GM10248 (cell line): ENCODE measurements around the gene PYGO2.

ENCODE experiments used
- CTCF ChIA-PET: fragments of 300-600 bp; sonication (Branson Sonifier 250); formaldehyde crosslinking; extraction: SDS; loops from one replicate; lab custom pipeline; 2021; ENCODE audit warnings: antibody characterized with exemption; lab: Yijun Ruan, JAX
- POLR2A ChIA-PET: fragments of 350-650 bp; sonication (Branson Sonifier 250); formaldehyde crosslinking; extraction: SDS; loops from one replicate; lab custom pipeline; 2020; ENCODE audit warnings: antibody characterized with exemption; lab: Yijun Ruan, JAX
- DNase-seq: peaks from one replicate; pipeline ENCODE4 v3.0.0; 2012; ENCODE audit errors: extremely low spot score
- CTCF ChIP-seq: IDR thresholded peaks from 2 replicates; pipeline ENCODE4 v1.5.1; 2012; ENCODE audit warnings: mild to moderate bottlenecking, low read depth; ENCODE audit errors: extremely low read depth, missing control alignments, control extremely low read depth

The PYGO2 gene

DNA sequence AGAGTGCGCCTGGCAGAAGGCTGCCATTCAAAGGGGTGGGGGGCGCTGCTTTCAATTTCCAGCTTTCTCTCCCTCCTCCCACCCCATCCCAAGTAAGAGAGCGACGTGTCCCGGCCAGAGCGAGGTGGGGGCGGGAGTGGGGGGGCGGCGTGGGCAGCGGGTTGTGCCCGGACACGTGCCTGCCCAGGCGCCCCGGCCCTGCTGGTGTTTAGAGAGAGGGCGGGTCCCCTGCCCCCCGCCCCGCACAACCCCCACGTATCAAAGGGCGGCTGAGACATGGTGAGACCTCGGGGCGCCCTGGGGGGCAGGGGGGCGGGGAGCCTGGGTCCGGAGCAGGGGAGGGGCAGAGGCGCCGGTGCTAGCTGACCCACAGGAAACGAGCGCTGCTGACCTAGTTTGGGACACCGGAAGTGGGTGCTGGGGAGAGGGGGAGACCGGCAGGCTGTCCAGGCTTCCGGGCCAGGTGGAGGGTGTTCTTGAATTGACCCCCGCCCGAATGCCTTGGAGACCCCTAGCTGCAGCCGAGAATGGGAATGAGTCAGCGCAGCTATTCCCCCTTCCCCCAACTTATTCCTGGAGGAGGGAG is 42.3 kb upstream of the PYGO2 start:
- DNase-seq = no peak
- CTCF ChIA-PET = interaction anchor here (1.4 to 13.3 kb wide), 2 partner anchors 13 to 48 kb away, joined by 3 to 175 read pairs; partner anchors contain the start of gene PBXIP1
- POLR2A ChIA-PET = interaction anchor here (0.7 kb wide), 1 partner anchor 398 kb away, joined by 3 read pairs; no protein-coding TSS in a partner anchor
- TF ChIP-seq CTCF = no peak

DNA sequence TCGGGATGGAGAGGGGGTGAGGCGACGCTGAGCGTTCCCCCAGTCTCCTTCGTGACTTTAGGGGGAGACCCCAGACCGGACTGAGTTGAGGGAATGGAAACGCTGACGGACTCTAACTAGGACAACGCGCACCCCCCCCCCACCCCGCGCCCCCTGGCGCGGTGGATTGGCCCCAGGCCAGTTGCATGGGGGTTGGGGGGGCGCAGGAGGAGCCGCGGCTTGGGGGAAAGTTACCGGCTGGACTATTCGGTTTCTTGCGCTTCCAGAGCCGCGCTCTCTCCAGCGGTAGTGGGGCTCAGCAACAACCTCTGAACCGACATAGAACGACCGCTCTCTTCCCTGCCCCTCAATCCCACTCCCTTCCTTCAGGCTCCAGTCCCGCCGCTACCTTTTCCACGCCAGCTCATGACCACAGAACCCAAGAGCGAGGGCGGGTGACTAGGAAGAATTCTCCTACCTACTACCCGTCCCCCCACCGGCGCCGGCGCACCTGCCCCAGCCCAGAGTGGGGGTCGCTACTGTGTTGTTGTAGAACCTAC is 41.7 kb upstream of the PYGO2 start:
- no peak for TF ChIP-seq CTCF
- no peak for DNase-seq
- POLR2A ChIA-PET = interaction anchor here (0.7 kb wide), 1 partner anchor 397 kb away, joined by 3 read pairs; no protein-coding TSS in a partner anchor
- CTCF ChIA-PET = interaction anchor here (13.3 kb wide), 1 partner anchor 13 kb away, joined by 175 read pairs; no protein-coding TSS in a partner anchor

- POLR2A ChIA-PET = interaction anchor here (0.6 kb wide), 1 partner anchor 1238 kb away, joined by 5 read pairs; no protein-coding TSS in a partner anchor
- CTCF ChIA-PET = interaction anchor here (0.8 to 13.3 kb wide), 2 partner anchors 14 kb away, joined by 3 to 175 read pairs; no protein-coding TSS in a partner anchor
- peak; percentile 74 for DNase-seq
- TF ChIP-seq CTCF = no peak
These were observed 41.1 kb upstream of the PYGO2 start, which contains the start of gene ZBTB7B for GRCh38 chr1:155002464-155003226. TSS of gene ZBTB7B (plus strand) at chr1:155002802. CDS start at chr1:155014661, 11,859 bp downstream.

DNA sequence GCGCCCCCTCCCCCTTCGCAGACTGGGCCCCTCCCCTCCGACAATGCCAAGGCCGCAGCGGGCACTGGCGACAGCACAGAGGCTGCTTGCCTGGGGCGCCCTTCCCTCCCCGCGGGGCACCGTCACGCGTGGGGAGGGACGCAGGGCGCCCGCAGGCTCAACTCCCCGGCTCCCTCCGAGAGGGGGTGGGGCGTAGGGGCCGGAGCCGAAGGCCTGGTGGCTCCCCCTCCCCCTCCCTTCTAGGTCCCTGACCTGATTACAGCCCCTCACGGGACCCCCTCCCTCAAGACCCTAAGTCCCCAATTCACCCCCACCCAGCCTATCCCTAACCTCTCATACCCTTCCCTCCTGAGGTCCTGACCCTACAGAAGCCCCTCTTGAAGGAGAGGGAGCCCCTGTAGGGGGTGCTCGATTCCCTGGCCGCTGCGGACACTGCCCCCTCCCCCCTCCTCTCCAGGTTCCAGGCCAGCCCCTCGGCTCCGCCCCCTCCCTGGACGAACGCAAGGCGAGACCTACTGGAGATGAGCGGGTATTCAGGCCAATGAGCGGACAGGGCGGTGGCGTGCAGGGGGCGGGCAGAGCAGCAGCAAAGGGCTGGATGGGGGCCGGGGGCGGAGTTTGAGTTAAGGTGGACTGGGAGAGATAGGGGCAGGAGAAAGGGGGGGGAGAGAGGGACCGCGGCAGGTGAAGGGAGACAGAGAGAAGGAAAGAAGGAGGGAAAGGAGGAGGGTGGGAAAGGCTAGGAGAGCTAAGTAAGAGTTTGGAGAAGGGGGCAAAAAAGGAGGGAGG is 40.3 kb upstream of the PYGO2 start:
- TF ChIP-seq CTCF = peak; percentile 45
- ChIA-PET CTCF (interaction anchor here (0.8 to 13.3 kb wide), 6 partner anchors 14 to 47 kb away, joined by 3 to 175 read pairs (median 24); partner anchors contain the start of genes FLAD1, PBXIP1 and PYGO2), POLR2A (interaction anchor here (0.6 to 1.0 kb wide), 4 partner anchors 49 to 1237 kb away, joined by 3 to 5 read pairs (median 4); partner anchors contain the start of gene ADAM15)
- DNase-seq = peak; percentile 99

DNA sequence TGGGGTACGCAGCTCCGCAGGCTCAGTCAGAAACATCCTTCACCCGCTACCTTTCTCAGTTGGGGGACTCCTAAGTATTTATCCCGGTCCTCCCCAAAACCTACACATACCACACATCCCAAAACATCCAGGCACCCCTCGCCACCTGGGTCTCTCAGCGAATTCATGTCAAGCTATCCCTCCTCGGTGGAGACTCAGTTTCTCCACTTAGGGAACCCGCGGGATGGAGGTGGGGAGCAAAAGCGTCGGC is 39.8 kb upstream of the PYGO2 start:
- no peak for DNase-seq
- ChIA-PET CTCF (interaction anchor here (0.8 to 13.3 kb wide), 5 partner anchors 13 to 46 kb away, joined by 3 to 175 read pairs (median 43); partner anchors contain the start of genes FLAD1, PBXIP1 and PYGO2), POLR2A (interaction anchor here (0.8 to 1.0 kb wide), 3 partner anchors 50 to 139 kb away, joined by 3 to 4 read pairs (median 3); partner anchors contain the start of gene ADAM15)
- TF ChIP-seq CTCF = no peak
